Neural cell (in vitro differentiated cells): Measurements from ENCODE around the gene CCDC126. TPM values are rescaled to one million over a fixed set of nuclear protein-coding genes. Genes with fewer than 3 reads are reported as not detected.

Source experiments
- H2AFZ ChIP-seq: fragments of 200-600, 300-800 bp; sonication (generic), shearing (Covaris generic); 2 replicates; pipeline ENCODE4 v1.6.0; 2014; ENCODE audit warnings: low read depth, mild to moderate bottlenecking, antibody characterized with exemption, low read length, moderate library complexity
- H3F3A ChIP-seq: fragments of 200-600 bp; shearing (Covaris generic); 2 replicates; pipeline ENCODE4 v1.6.1; 2016; ENCODE audit warnings: mild to moderate bottlenecking, moderate library complexity, mixed read lengths, antibody characterized with exemption, low read length; ENCODE audit not compliant: insufficient read depth, poor library complexity, severe bottlenecking
- H3K27ac ChIP-seq: fragments of 200-600, 300-800 bp; sonication (generic), shearing (Covaris generic); 2 replicates; pipeline ENCODE4 v1.5.1; 2014; ENCODE audit warnings: mild to moderate bottlenecking, low read length, moderate library complexity
- H3K27me3 ChIP-seq: fragments of 300-800, 200-600 bp; sonication (generic), shearing (Covaris generic); 2 replicates; pipeline ENCODE4 v1.6.0; 2014; ENCODE audit warnings: mild to moderate bottlenecking, low read depth, low read length, moderate library complexity; ENCODE audit not compliant: insufficient read depth
- H3K36me3 ChIP-seq: fragments of 300-800, 200-600 bp; sonication (generic), shearing (Covaris generic); 2 replicates; pipeline ENCODE4 v1.5.1; 2014; ENCODE audit warnings: mild to moderate bottlenecking, antibody characterized with exemption, low read length, moderate library complexity; ENCODE audit not compliant: insufficient read depth
- H3K4me2 ChIP-seq: fragments of 300-800, 200-600 bp; sonication (generic), shearing (Covaris generic); 2 replicates; pipeline ENCODE4 v1.6.0; 2014; ENCODE audit warnings: mild to moderate bottlenecking, low read length
- H3K4me3 ChIP-seq: fragments of 300-800, 200-600 bp; sonication (generic), shearing (Covaris generic); 2 replicates; pipeline ENCODE4 v1.5.1; 2014; ENCODE audit warnings: mild to moderate bottlenecking, low read length, moderate library complexity
- H3K79me2 ChIP-seq: fragments of 200-600 bp; shearing (Covaris generic); replicated peaks from 2 replicates; pipeline ENCODE4 v1.6.0; 2014; ENCODE audit warnings: mild to moderate bottlenecking, low read length, moderate library complexity; ENCODE audit not compliant: insufficient read depth
- H3K9ac ChIP-seq: fragments of 300-800, 200-600 bp; sonication (generic), shearing (Covaris generic); 2 replicates; pipeline ENCODE4 v1.6.1; 2016; ENCODE audit warnings: mild to moderate bottlenecking, low read length, mixed read lengths
- H3K9me2 ChIP-seq: fragments of 200-600 bp; shearing (Covaris generic); 2 replicates; pipeline ENCODE4 v1.6.1; 2016; ENCODE audit warnings: mild to moderate bottlenecking, low read length, mixed read lengths; ENCODE audit not compliant: insufficient read depth
- H3K9me3 ChIP-seq: fragments of 200-600, 300-800 bp; sonication (generic), shearing (Covaris generic); 2 replicates; pipeline ENCODE4 v1.6.1; 2016; ENCODE audit warnings: mild to moderate bottlenecking, mixed run types, low read length, moderate library complexity, mixed read lengths
- H4K20me1 ChIP-seq: fragments of 200-600 bp; shearing (Covaris generic); 2 replicates; pipeline ENCODE4 v1.6.1; 2016; ENCODE audit warnings: mild to moderate bottlenecking, mixed run types; ENCODE audit not compliant: insufficient read depth
- EP300 ChIP-seq: fragments of 450-650 bp; conservative IDR thresholded peaks from 2 replicates; pipeline ENCODE4 v1.6.1; 2014; ENCODE audit warnings: antibody characterized with exemption, mild to moderate bottlenecking, moderate library complexity; ENCODE audit not compliant: poor library complexity, severe bottlenecking
- EZH2 ChIP-seq: fragments of 200-600, 300-800 bp; shearing (Covaris generic), sonication (generic); IDR thresholded peaks from 2 replicates; pipeline ENCODE4 v1.6.1; 2014; ENCODE audit warnings: antibody characterized with exemption, low read length, borderline replicate concordance, mild to moderate bottlenecking; ENCODE audit not compliant: insufficient read depth, poor library complexity, severe bottlenecking
- MXI1 ChIP-seq: fragments of 450-650 bp; conservative IDR thresholded peaks from 2 replicates; pipeline ENCODE4 v1.6.1; 2014; ENCODE audit warnings: antibody characterized with exemption, mild to moderate bottlenecking; ENCODE audit not compliant: poor library complexity, severe bottlenecking
- POLR2AphosphoS5 ChIP-seq: IDR thresholded peaks from 2 replicates; pipeline ENCODE4 v1.6.1; 2012
- RAD21 ChIP-seq: fragments of 450-650 bp; conservative IDR thresholded peaks from 2 replicates; pipeline ENCODE4 v1.6.1; 2014; ENCODE audit warnings: antibody characterized with exemption, mild to moderate bottlenecking, moderate library complexity
- SMC3 ChIP-seq: fragments of 450-650 bp; conservative IDR thresholded peaks from 2 replicates; pipeline ENCODE4 v1.6.1; 2014; ENCODE audit warnings: antibody characterized with exemption, mild to moderate bottlenecking, moderate library complexity; ENCODE audit not compliant: poor library complexity
- TAF1 ChIP-seq: IDR thresholded peaks from 2 replicates; pipeline ENCODE4 v1.6.1; 2012; ENCODE audit warnings: low read depth
- polyA plus RNA-seq: library from polyadenylated mRNA; depleted of rRNA; stranded (reverse); fragments of >200 nt; gene quantifications from 2 replicates; pipeline ENCODE4 v1.2.3, GENCODE V29; 2014
- TF ChIP-seq, protein P1 (sequence below): IDR thresholded peaks from 2 replicates; pipeline ENCODE4 v1.6.1; 2012; ENCODE audit warnings: borderline replicate concordance
- TF ChIP-seq, protein P2 (sequence below): fragments of 450-650 bp; IDR thresholded peaks from 2 replicates; pipeline ENCODE4 v1.5.1; 2014; ENCODE audit warnings: antibody characterized with exemption, mild to moderate bottlenecking, moderate library complexity; ENCODE audit not compliant: poor library complexity, severe bottlenecking

The CCDC126 gene
- polyA plus RNA-seq, 1 donor from 2014 or later: 28.0 TPM

DNA sequence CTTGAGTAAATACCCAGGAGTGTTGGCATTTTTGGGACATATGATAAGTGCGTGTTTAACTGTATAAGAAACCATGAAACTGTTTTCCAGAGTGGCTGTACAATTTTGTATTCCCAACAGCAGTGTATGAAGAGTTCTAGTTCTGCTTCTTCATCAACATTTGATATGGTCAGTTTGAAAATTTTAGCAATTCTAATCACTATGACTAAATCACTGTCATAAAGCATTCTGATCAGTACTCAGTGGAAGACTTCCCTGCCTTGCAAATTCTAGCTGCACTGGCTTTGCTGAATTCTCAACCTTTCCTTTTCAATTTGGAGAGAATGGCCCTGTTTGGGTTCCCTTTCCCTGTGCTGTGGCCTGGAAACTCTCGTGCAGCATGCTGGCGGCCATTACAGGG lies 64.2 kb downstream of the CCDC126 start:
- H2AFZ ChIP-seq: no peak overlapping the region
- no peak overlapping the region for H3K27ac ChIP-seq
- H3K9me3 ChIP-seq: no peaks in the 10 kb centered on the region
- no peaks in the 10 kb centered on the region for H4K20me1 ChIP-seq
- H3K27me3 ChIP-seq: no peaks in the 10 kb centered on the region
- H3K9ac ChIP-seq: no peak overlapping the region
- no peaks in the 10 kb centered on the region for H3F3A ChIP-seq
- no peaks in the 10 kb centered on the region for H3K36me3 ChIP-seq
- H3K9me2 ChIP-seq: no peaks in the 10 kb centered on the region
- TF ChIP-seq POLR2AphosphoS5: no peak
- TF ChIP-seq EP300: no peak
- TF ChIP-seq RAD21: no peak
- no peak for TF ChIP-seq SMC3
- TF ChIP-seq, protein P1, sequence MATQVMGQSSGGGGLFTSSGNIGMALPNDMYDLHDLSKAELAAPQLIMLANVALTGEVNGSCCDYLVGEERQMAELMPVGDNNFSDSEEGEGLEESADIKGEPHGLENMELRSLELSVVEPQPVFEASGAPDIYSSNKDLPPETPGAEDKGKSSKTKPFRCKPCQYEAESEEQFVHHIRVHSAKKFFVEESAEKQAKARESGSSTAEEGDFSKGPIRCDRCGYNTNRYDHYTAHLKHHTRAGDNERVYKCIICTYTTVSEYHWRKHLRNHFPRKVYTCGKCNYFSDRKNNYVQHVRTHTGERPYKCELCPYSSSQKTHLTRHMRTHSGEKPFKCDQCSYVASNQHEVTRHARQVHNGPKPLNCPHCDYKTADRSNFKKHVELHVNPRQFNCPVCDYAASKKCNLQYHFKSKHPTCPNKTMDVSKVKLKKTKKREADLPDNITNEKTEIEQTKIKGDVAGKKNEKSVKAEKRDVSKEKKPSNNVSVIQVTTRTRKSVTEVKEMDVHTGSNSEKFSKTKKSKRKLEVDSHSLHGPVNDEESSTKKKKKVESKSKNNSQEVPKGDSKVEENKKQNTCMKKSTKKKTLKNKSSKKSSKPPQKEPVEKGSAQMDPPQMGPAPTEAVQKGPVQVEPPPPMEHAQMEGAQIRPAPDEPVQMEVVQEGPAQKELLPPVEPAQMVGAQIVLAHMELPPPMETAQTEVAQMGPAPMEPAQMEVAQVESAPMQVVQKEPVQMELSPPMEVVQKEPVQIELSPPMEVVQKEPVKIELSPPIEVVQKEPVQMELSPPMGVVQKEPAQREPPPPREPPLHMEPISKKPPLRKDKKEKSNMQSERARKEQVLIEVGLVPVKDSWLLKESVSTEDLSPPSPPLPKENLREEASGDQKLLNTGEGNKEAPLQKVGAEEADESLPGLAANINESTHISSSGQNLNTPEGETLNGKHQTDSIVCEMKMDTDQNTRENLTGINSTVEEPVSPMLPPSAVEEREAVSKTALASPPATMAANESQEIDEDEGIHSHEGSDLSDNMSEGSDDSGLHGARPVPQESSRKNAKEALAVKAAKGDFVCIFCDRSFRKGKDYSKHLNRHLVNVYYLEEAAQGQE: no peak
- TF ChIP-seq, protein P2, sequence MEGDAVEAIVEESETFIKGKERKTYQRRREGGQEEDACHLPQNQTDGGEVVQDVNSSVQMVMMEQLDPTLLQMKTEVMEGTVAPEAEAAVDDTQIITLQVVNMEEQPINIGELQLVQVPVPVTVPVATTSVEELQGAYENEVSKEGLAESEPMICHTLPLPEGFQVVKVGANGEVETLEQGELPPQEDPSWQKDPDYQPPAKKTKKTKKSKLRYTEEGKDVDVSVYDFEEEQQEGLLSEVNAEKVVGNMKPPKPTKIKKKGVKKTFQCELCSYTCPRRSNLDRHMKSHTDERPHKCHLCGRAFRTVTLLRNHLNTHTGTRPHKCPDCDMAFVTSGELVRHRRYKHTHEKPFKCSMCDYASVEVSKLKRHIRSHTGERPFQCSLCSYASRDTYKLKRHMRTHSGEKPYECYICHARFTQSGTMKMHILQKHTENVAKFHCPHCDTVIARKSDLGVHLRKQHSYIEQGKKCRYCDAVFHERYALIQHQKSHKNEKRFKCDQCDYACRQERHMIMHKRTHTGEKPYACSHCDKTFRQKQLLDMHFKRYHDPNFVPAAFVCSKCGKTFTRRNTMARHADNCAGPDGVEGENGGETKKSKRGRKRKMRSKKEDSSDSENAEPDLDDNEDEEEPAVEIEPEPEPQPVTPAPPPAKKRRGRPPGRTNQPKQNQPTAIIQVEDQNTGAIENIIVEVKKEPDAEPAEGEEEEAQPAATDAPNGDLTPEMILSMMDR: no peak
- TF ChIP-seq EZH2: no peak
- no peak for TF ChIP-seq TAF1
- no peak for TF ChIP-seq MXI1
- no peak overlapping the region for H3K4me2 ChIP-seq
- H3K4me3 ChIP-seq: no peak overlapping the region
- no peaks in the 10 kb centered on the region for H3K79me2 ChIP-seq

DNA sequence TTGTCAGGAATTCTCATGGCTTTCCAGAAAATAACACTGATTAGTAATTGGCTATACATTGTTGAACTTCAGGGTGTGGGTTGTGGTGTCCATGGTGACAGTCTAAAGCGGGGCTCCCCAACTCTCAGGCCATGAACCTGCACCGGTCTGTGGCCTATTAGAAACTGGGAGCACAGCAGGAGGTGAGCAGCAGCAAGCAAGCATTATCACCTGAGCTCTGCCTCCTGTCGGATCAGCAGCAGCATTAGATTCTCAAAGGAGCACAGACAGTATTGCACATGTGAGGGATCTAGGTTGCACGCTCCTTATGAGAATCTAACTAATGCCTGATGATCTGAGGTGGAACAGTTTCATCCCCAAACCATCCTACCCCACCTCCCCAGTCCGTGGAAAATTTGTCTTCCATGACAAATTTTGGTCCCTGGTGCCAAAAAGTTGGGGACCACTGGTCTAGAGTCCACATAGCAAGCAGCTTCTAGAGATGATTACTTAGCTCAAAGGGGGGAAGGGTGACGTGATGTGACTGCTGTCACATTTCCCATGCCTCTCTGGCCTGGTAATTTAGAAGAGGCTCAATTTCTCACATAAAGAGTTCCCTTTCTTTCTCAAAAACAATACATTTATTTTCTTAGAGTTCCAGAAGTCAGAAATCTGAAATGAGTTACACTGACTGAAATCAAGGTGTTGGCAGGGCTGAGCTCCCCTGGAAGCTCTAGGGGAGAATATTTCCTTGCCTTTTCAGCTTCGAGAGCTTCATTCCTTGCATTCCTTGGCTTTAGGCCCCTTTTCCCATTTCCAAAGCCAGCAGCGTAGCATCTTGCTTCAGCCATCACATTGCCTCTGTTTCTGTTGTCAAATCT lies 65.2 kb downstream of the CCDC126 start:
- H3K27me3 ChIP-seq: no peaks in the 10 kb centered on the region
- H3K4me3 ChIP-seq: no peak overlapping the region
- H2AFZ ChIP-seq: no peak overlapping the region
- no peaks in the 10 kb centered on the region for H3K9me2 ChIP-seq
- H4K20me1 ChIP-seq: no peaks in the 10 kb centered on the region
- H3K79me2 ChIP-seq: no peaks in the 10 kb centered on the region
- no peaks in the 10 kb centered on the region for H3K9me3 ChIP-seq
- no peaks in the 10 kb centered on the region for H3K36me3 ChIP-seq
- TF ChIP-seq MXI1 (no peak), SMC3 (no peak), TAF1 (no peak), POLR2AphosphoS5 (no peak), EP300 (no peak), EZH2 (no peak), RAD21 (no peak)
- TF ChIP-seq, protein P2: no peak
- TF ChIP-seq, protein P1: no peak
- no peak overlapping the region for H3K4me2 ChIP-seq
- no peak overlapping the region for H3K27ac ChIP-seq
- no peak overlapping the region for H3K9ac ChIP-seq
- H3F3A ChIP-seq: no peaks in the 10 kb centered on the region
